HG02973 (cell line): ENCODE results near the gene CEP78.
"Not testable (repeated sequence)": the region's sequence is repeated elsewhere in the genome, so short reads cannot be mapped to it uniquely, and the experiment has no call there.

Source experiments
- ATAC-seq: cut with Tn5 transposase; IDR thresholded peaks from one replicate; pipeline ENCODE4 v1.9.1; 2021; ENCODE audit warnings: moderate library complexity; ENCODE audit not compliant: unreplicated experiment

CEP78 gene

GRCh38 chr9:78284181-78284580, 48.3 kb downstream of the CEP78 start:
- ATAC-seq, result not testable (repeated sequence)

GRCh38 chr9:78286125-78286524, 50.2 kb downstream of the CEP78 start:
- ATAC-seq, result no peak

GRCh38 chr9:78286946-78287388, 51.1 kb downstream of the CEP78 start:
- ATAC-seq, result no peak

- no peak for ATAC-seq
Observed at GRCh38 chr9:78288214-78288892, 52.5 kb downstream of the CEP78 start.

GRCh38 chr9:78289474-78289873, 53.6 kb downstream of the CEP78 start:
- no peak for ATAC-seq

GRCh38 chr9:78291240-78291925, 55.5 kb downstream of the CEP78 start:
- ATAC-seq, result no peak

GRCh38 chr9:78292026-78292425, 56.2 kb downstream of the CEP78 start:
- no peak for ATAC-seq

GRCh38 chr9:78292716-78293497, 57.0 kb downstream of the CEP78 start:
- ATAC-seq, result no peak

GRCh38 chr9:78294290-78295176, 58.7 kb downstream of the CEP78 start:
- ATAC-seq, result no peak

- ATAC-seq, result no peak
Observed at GRCh38 chr9:78295177-78295575, 59.3 kb downstream of the CEP78 start.

- no peak for ATAC-seq
Observed at GRCh38 chr9:78295731-78296130, 59.9 kb downstream of the CEP78 start.

- ATAC-seq, result no peak
Observed at GRCh38 chr9:78296201-78296892, 60.5 kb downstream of the CEP78 start.

GRCh38 chr9:78296893-78297671, 61.2 kb downstream of the CEP78 start, which contains the start of gene PSAT1:
Gene PSAT1 (plus strand): TSS chr9:78297125. CDS start chr9:78297211, 86 bp downstream.
- peak; percentile 98 for ATAC-seq

- ATAC-seq, result peak; percentile 40
Observed at GRCh38 chr9:78297672-78297961, 61.7 kb downstream of the CEP78 start.

- no peak for ATAC-seq
Observed at GRCh38 chr9:78298046-78298765, 62.3 kb downstream of the CEP78 start.

GRCh38 chr9:78300209-78300608, 64.3 kb downstream of the CEP78 start:
- no peak for ATAC-seq

- ATAC-seq, result no peak
Observed at GRCh38 chr9:78301466-78301865, 65.6 kb downstream of the CEP78 start.

- no peak for ATAC-seq
Observed at GRCh38 chr9:78303377-78304062, 67.6 kb downstream of the CEP78 start.
